Spleen (tissue), 11 donors: Measurements from ENCODE around the gene CCNF. TPM values are rescaled to one million over a fixed set of nuclear protein-coding genes. Genes with fewer than 3 reads are reported as not detected.

Experiments
- DNase-seq: peaks from one replicate; pipeline ENCODE4 v3.0.0-alpha.2; 2020
- H3K27ac ChIP-seq, 8 donors: fragments of 200-600 bp; sonication (generic) in 7 of 8; 1 replicate in 4 of 8; 2 replicates in 4 of 8; pipeline versions ENCODE4 v1.5.0 to v1.8.0; 2016 to 2021; ENCODE audit warnings: inconsistent platforms in 4 of 8, mild to moderate bottlenecking in 4 of 8, moderate library complexity in 1 of 8
- H3K27me3 ChIP-seq, 7 donors: fragments of 200-600 bp; sonication (generic) in 6 of 7; replicated peaks in 1 of 7; 1 replicate in 4 of 7; 2 replicates in 3 of 7; pipeline versions ENCODE4 v1.5.0 to v1.8.0; 2016 to 2021; ENCODE audit warnings: inconsistent platforms in 3 of 7, mild to moderate bottlenecking in 1 of 7
- H3K36me3 ChIP-seq, 6 donors: fragments of 200-600 bp; sonication (generic) in 5 of 6; 1 replicate in 4 of 6; 2 replicates in 2 of 6; pipeline versions ENCODE4 v1.5.0 to v1.8.0; 2016 to 2021; ENCODE audit warnings: inconsistent platforms in 2 of 6
- H3K4me1 ChIP-seq, 6 donors: fragments of 200-600 bp; sonication (generic) in 5 of 6; 1 replicate in 3 of 6; 2 replicates in 3 of 6; pipeline versions ENCODE4 v1.5.0 to v1.8.0; 2016 to 2021; ENCODE audit warnings: inconsistent platforms in 3 of 6
- H3K4me3 ChIP-seq, 8 donors: fragments of 200-600 bp; sonication (generic) in 7 of 8; 1 replicate in 4 of 8; 2 replicates in 4 of 8; pipeline versions ENCODE4 v1.5.0 to v1.8.0; 2016 to 2021; ENCODE audit warnings: inconsistent platforms in 4 of 8, mild to moderate bottlenecking in 4 of 8, moderate library complexity in 2 of 8
- H3K9me3 ChIP-seq, 8 donors: fragments of 200-600 bp; sonication (generic) in 7 of 8; 1 replicate in 4 of 8; 2 replicates in 4 of 8; pipeline versions ENCODE4 v1.5.0 to v1.8.0; 2016 to 2021; ENCODE audit warnings: inconsistent platforms in 4 of 8
- POLR2A ChIP-seq, 3 donors: fragments of 450-650 bp; IDR thresholded peaks; one replicate each; pipeline ENCODE4 v1.5.1; 2017; ENCODE audit warnings: antibody characterized with exemption in 3 of 3, mild to moderate bottlenecking in 1 of 3
- POLR2AphosphoS5 ChIP-seq, 3 donors: sonication (generic); formaldehyde crosslinking; IDR thresholded peaks; one replicate each; pipeline ENCODE4 v1.5.1; 2017; ENCODE audit warnings: antibody characterized with exemption in 3 of 3
- WGBS, 5 donors: extraction: QIAGEN DNeasy Blood & Tissue Kit in 3 of 5; methylation state at CpG; one replicate each; pipeline versions ENCODE4 v1.1.5 to v1.1.7; 2013 to 2018; 5-methylcytosine and 5-hydroxymethylcytosine counted together
- intact Hi-C: fragments of 100-400 bp; cut with DNase I; formaldehyde crosslinking; loops from one replicate; pipeline ENCODE4 v1.15.0; 2023; ENCODE audit warnings: low total_unique reads
- polyA plus RNA-seq, 3 donors: library from polyadenylated mRNA; stranded (reverse); fragments of 200-250 nt; gene quantifications; one replicate each; pipeline ENCODE4 v1.2.1, GENCODE V29; 2013
- total RNA-seq, 7 donors: library from RNA; depleted of rRNA in 3 of 7; stranded (reverse); fragments of >200 nt in 3 of 7; fragmentation: NEBNext Ultra II Directional in 4 of 7; extraction: Animal tissue kit (Norgen Biotek cat#: 25700) in 4 of 7; gene quantifications; one replicate each; pipeline versions ENCODE4 v1.1.0 to v1.2.1, GENCODE V29; 2016 to 2021
- TF ChIP-seq, protein P1 (sequence below), 11 experiments: fragments of 200-600 bp in 7 of 11; fragments of 450-650 bp in 4 of 11; sonication (generic) in 4 of 11; IDR thresholded peaks in 8 of 11; conservative IDR thresholded peaks in 3 of 11; 1 replicate in 7 of 11; 2 replicates in 4 of 11; pipeline versions ENCODE4 v1.4.0 to v1.8.0; 2016 to 2021; ENCODE audit warnings: antibody characterized with exemption in 11 of 11, inconsistent platforms in 4 of 11, mild to moderate bottlenecking in 1 of 11
- donor health status: healthy with polysubstance abuse.
- donor health status: DM: no; HTN: no; CAD: no; lungs with moderate emphysema.
- donor health status: DM: no; HTN: no; CAD: no.
- donor health status: Bipolar disorder and iron deficiency.
- donor health status: healthy.
- donor health status: DM: no; HTN: no; CAD: no.
- donor health status: DM: yes; HTN: yes; CAD: no.

CCNF gene
- total and polyA plus RNA-seq, 10 donors, result 1.5 to 11.1 (median 4.7) TPM

DNA sequence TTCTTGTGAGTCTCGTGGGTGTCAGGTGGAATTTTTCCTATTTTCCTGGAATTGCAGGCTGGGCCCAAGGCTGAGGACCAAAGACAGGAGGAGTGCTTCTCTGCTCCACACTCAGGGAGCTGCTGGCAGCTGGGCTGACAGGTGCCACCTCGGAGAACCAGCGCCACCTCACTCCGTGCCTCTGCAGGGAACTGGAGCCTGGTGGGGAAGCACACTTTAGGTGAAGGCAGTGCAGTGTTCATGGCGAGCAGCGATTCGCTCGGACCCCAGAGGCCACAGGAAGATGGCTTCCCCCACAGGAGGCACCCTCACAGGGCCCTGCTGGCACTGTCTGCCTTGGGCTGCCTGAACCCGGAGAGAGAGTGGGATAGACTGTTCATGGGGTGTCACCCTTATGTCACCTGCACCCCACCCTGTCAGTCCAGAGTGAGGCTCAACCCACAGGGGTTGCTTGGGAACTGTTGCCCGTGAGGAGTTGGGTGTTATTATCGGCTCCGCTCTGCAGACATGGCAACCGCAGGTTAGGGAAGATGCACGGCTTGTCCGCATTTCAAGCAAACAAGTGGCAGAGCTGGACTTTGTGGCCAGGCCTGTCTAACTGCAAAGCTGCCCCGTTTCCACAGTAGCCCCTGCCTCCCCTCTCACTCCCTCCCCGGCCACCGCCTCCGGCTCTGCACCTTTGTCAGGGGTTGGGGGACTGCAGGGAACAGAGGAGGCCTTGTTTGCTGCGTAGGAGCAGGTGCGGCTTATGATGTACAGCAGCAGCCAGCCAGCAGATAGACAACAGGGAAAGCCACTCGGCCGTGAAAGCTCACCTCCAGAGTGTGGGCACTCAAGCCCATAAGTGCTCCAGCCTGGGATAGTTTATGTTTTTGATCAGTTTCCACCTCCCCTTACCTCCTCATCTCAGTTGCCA is 61.2 kb downstream of the CCNF start:
- intact Hi-C loops, result loop anchor here (10.0 kb wide), 1 partner anchor 56 kb away; no protein-coding TSS in a partner anchor
- no peak overlapping the region for H3K27ac ChIP-seq
- peaks cover 0 to 17% (median 0%) of the 10 kb centered on the region in 6 donors for H3K36me3 ChIP-seq
- WGBS, 5 donors, result 93 to 95% (median 95%) methylated on average over 20 to 23 of the region's 23 CpGs
- no peak for DNase-seq
- TF ChIP-seq POLR2AphosphoS5 (IDR thresholded peaks at IDR 0.05), result no peak
- TF ChIP-seq POLR2A (IDR thresholded peaks at IDR 0.05), result no peak
- TF ChIP-seq, protein P1, sequence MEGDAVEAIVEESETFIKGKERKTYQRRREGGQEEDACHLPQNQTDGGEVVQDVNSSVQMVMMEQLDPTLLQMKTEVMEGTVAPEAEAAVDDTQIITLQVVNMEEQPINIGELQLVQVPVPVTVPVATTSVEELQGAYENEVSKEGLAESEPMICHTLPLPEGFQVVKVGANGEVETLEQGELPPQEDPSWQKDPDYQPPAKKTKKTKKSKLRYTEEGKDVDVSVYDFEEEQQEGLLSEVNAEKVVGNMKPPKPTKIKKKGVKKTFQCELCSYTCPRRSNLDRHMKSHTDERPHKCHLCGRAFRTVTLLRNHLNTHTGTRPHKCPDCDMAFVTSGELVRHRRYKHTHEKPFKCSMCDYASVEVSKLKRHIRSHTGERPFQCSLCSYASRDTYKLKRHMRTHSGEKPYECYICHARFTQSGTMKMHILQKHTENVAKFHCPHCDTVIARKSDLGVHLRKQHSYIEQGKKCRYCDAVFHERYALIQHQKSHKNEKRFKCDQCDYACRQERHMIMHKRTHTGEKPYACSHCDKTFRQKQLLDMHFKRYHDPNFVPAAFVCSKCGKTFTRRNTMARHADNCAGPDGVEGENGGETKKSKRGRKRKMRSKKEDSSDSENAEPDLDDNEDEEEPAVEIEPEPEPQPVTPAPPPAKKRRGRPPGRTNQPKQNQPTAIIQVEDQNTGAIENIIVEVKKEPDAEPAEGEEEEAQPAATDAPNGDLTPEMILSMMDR (IDR thresholded peaks at IDR 0.05 in 8 of 11, conservative IDR thresholded peaks at IDR 0.05 in 3 of 11), result no peak
- no peaks in the 10 kb centered on the region for H3K9me3 ChIP-seq
- peaks cover 7 to 37% (median 27%) of the 10 kb centered on the region in 6 donors for H3K4me1 ChIP-seq
- H3K4me3 ChIP-seq, result no peak overlapping the region
- H3K27me3 ChIP-seq, result no peaks in the 10 kb centered on the region

DNA sequence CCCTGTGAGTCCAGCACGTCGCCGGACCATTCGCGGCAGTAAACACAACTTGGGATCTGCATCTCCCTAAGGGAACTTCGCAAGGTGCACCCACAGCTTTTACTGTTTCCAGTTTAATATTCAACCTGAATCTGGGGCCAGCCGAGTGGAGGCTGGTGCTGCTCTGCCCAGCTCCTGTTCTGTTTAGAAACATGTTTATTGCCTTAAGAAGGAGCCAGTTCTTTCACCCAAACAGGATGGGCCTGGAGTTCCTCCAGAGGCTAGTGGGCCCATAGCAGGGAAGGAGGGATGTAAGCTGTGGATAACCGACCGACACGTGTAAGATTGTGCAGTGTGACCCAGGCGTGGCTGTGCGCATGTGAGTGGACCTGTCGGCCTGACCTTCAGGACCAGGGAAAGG is 63.0 kb downstream of the CCNF start:
- intact Hi-C loops, result loop anchor here (10.0 kb wide), 1 partner anchor 57 kb away; no protein-coding TSS in a partner anchor
- Histone ChIP-seq H3K27ac (no peak overlapping the region), H3K27me3 (no peaks in the 10 kb centered on the region), H3K4me1 (peaks cover 0 to 22% (median 10%) of the 10 kb centered on the region in 6 donors), H3K9me3 (no peaks in the 10 kb centered on the region), H3K4me3 (no peak overlapping the region), H3K36me3 (peaks cover 0 to 28% (median 14%) of the 10 kb centered on the region in 6 donors)
- DNase-seq, result no peak
- no peak for TF ChIP-seq POLR2A (IDR thresholded peaks at IDR 0.05)
- no peak for TF ChIP-seq POLR2AphosphoS5 (IDR thresholded peaks at IDR 0.05)
- TF ChIP-seq, protein P1 (IDR thresholded peaks at IDR 0.05 in 8 of 11, conservative IDR thresholded peaks at IDR 0.05 in 3 of 11), result no peak
- 93 to 97% (median 94%) methylated on average over 13 of the region's 13 CpGs for WGBS, 5 donors

DNA sequence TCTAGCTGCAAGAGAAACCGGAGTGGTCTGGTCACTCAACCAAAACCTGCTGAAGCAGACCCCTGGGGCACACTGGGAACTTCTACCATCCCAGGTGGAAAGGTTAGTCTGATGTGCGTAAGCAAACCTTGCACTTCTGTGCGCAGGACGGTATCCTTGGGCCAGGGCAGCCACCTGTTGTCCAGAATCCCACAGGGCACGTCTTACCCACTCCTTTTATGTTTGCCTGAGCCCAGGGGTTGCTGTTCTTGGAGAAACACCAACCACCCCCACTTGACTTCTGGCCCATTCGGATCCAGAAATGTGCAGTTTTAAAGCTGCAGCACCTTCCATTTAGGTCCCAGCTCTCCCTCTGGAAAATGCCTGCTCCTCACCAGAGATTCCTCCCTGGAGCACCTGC is 64.4 kb downstream of the CCNF start:
- no peaks in the 10 kb centered on the region for H3K9me3 ChIP-seq
- H3K36me3 ChIP-seq, result peaks cover 0 to 41% (median 15%) of the 10 kb centered on the region in 6 donors
- no peaks in the 10 kb centered on the region for H3K27me3 ChIP-seq
- no peak overlapping the region for H3K4me3 ChIP-seq
- WGBS, 5 donors, result 92 to 97% (median 96%) methylated on average over 5 to 6 of the region's 6 CpGs
- no peak for DNase-seq
- peaks cover 0 to 16% (median 5%) of the 10 kb centered on the region in 6 donors for H3K4me1 ChIP-seq
- TF ChIP-seq POLR2AphosphoS5 (IDR thresholded peaks at IDR 0.05) (no peak), POLR2A (IDR thresholded peaks at IDR 0.05) (no peak)
- TF ChIP-seq, protein P1 (IDR thresholded peaks at IDR 0.05 in 8 of 11, conservative IDR thresholded peaks at IDR 0.05 in 3 of 11), result no peak
- intact Hi-C loops, result loop anchor here (10.0 kb wide), 1 partner anchor 59 kb away; no protein-coding TSS in a partner anchor
- H3K27ac ChIP-seq, result peak overlapping the region in 1 of 8 donors; percentile 43

DNA sequence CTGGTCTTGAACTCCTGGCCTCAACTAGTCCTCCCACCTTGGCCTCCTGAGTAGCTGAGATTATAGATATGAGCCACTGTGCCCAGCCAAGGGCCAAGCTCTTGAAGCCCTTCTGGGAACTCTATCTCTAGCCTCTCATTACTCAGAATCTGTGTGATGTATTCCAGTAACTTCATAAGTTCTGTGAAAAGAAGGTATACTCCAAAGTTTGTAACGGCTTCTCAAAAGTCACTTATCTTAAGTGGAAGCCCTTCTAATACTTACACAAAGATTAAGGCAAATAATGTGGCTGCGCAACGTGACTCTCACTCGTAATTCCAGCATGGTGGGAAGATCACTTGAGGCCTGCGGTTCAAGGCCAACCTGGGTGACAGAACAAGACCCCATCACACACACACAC is 65.4 kb downstream of the CCNF start:
- WGBS, 5 donors, result 88 to 95% (median 94%) methylated on average over 5 of the region's 5 CpGs
- Histone ChIP-seq H3K9me3 (no peaks in the 10 kb centered on the region), H3K4me1 (peaks cover 0 to 16% (median 5%) of the 10 kb centered on the region in 6 donors), H3K27me3 (no peaks in the 10 kb centered on the region), H3K36me3 (peaks cover 0 to 51% (median 17%) of the 10 kb centered on the region in 6 donors), H3K27ac (peak overlapping the region in 3 of 8 donors; percentile 27 to 43 (median 32)), H3K4me3 (no peak overlapping the region)
- no peak for TF ChIP-seq POLR2A (IDR thresholded peaks at IDR 0.05)
- TF ChIP-seq, protein P1 (IDR thresholded peaks at IDR 0.05 in 8 of 11, conservative IDR thresholded peaks at IDR 0.05 in 3 of 11), result no peak
- TF ChIP-seq POLR2AphosphoS5 (IDR thresholded peaks at IDR 0.05), result no peak
- intact Hi-C loops, result loop anchor here (10.0 kb wide), 1 partner anchor 60 kb away; no protein-coding TSS in a partner anchor
- no peak for DNase-seq
